Measurements from ENCODE around the gene LENG1. TPM values are rescaled to one million over a fixed set of nuclear protein-coding genes. Genes with fewer than 3 reads are reported as not detected.

The LENG1 gene
- total and polyA plus RNA-seq, 9 of the 15 experiments (the other 6 are each of a cell fraction or from before 2014, with no cell fraction given), result 0.30 to 10.5 (median 4.7) TPM

DNA sequence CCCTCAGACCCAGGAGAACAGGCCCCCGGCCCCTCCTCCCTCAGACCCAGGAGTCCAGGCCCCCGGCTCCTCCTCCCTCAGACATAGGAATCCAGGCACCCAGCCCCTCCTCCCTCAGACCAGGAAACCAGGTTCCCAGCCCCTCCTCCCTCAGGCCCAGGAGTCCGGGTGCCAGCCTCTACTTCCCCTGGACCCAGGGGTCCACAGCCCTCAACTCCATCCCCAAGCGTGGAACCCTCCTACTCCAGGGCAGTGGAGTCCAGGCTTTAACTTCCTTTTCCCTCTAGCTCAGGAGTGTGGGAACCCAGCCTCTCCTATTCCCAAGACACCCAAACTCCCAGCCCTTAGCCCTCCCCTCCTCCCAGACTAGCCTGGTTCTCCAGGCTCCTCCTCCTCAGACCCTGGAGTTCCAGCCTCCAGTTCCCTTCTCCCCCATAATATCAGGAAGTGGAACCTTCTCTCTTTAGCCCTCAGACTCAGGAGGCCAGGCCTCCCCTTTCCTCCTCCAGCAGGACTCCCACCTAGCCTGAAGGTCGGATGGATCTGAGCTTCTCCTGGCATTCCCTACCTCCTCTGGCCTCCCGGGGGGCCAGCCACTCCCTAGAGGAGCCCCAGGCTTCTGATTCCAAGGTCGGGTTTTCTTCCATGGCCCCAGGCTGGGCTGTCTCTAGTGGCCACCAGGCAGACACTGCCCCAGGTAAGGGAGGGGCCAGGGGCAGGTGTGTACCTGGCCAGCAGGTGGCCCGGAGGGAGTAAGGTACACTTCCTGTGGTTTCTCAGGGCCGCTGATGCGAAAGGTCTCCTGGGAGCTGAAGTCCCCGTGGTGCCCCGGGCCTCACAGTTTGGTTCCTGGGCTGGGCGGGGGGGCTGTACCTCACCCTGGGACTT lies 13.2 kb upstream of the LENG1 start, which contains the start of gene TMC4 (continued):
- TF ChIP-seq, protein P1, sequence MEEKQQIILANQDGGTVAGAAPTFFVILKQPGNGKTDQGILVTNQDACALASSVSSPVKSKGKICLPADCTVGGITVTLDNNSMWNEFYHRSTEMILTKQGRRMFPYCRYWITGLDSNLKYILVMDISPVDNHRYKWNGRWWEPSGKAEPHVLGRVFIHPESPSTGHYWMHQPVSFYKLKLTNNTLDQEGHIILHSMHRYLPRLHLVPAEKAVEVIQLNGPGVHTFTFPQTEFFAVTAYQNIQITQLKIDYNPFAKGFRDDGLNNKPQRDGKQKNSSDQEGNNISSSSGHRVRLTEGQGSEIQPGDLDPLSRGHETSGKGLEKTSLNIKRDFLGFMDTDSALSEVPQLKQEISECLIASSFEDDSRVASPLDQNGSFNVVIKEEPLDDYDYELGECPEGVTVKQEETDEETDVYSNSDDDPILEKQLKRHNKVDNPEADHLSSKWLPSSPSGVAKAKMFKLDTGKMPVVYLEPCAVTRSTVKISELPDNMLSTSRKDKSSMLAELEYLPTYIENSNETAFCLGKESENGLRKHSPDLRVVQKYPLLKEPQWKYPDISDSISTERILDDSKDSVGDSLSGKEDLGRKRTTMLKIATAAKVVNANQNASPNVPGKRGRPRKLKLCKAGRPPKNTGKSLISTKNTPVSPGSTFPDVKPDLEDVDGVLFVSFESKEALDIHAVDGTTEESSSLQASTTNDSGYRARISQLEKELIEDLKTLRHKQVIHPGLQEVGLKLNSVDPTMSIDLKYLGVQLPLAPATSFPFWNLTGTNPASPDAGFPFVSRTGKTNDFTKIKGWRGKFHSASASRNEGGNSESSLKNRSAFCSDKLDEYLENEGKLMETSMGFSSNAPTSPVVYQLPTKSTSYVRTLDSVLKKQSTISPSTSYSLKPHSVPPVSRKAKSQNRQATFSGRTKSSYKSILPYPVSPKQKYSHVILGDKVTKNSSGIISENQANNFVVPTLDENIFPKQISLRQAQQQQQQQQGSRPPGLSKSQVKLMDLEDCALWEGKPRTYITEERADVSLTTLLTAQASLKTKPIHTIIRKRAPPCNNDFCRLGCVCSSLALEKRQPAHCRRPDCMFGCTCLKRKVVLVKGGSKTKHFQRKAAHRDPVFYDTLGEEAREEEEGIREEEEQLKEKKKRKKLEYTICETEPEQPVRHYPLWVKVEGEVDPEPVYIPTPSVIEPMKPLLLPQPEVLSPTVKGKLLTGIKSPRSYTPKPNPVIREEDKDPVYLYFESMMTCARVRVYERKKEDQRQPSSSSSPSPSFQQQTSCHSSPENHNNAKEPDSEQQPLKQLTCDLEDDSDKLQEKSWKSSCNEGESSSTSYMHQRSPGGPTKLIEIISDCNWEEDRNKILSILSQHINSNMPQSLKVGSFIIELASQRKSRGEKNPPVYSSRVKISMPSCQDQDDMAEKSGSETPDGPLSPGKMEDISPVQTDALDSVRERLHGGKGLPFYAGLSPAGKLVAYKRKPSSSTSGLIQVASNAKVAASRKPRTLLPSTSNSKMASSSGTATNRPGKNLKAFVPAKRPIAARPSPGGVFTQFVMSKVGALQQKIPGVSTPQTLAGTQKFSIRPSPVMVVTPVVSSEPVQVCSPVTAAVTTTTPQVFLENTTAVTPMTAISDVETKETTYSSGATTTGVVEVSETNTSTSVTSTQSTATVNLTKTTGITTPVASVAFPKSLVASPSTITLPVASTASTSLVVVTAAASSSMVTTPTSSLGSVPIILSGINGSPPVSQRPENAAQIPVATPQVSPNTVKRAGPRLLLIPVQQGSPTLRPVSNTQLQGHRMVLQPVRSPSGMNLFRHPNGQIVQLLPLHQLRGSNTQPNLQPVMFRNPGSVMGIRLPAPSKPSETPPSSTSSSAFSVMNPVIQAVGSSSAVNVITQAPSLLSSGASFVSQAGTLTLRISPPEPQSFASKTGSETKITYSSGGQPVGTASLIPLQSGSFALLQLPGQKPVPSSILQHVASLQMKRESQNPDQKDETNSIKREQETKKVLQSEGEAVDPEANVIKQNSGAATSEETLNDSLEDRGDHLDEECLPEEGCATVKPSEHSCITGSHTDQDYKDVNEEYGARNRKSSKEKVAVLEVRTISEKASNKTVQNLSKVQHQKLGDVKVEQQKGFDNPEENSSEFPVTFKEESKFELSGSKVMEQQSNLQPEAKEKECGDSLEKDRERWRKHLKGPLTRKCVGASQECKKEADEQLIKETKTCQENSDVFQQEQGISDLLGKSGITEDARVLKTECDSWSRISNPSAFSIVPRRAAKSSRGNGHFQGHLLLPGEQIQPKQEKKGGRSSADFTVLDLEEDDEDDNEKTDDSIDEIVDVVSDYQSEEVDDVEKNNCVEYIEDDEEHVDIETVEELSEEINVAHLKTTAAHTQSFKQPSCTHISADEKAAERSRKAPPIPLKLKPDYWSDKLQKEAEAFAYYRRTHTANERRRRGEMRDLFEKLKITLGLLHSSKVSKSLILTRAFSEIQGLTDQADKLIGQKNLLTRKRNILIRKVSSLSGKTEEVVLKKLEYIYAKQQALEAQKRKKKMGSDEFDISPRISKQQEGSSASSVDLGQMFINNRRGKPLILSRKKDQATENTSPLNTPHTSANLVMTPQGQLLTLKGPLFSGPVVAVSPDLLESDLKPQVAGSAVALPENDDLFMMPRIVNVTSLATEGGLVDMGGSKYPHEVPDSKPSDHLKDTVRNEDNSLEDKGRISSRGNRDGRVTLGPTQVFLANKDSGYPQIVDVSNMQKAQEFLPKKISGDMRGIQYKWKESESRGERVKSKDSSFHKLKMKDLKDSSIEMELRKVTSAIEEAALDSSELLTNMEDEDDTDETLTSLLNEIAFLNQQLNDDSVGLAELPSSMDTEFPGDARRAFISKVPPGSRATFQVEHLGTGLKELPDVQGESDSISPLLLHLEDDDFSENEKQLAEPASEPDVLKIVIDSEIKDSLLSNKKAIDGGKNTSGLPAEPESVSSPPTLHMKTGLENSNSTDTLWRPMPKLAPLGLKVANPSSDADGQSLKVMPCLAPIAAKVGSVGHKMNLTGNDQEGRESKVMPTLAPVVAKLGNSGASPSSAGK (IDR thresholded peaks at IDR 0.05), result no peak
- TF ChIP-seq FOXA1 (IDR thresholded peaks at IDR 0.05; ENCODE audit: borderline replicate concordance) (no peak), POLR2G (IDR thresholded peaks at IDR 0.05; ENCODE audit: low read depth, low read length) (peak; percentile 50), CBX1 (IDR thresholded peaks at IDR 0.05; ENCODE audit: low read depth) (no peak), SAFB (IDR thresholded peaks at IDR 0.05; ENCODE audit: borderline replicate concordance, low read depth, low read length) (no peak), TRIM28 (IDR thresholded peaks at IDR 0.05) (no peak)

Measured in K562 (cell line).